Choroid plexus epithelial cell (primary cell): ENCODE measurements around the gene MICALL1.
A peak's percentile ranks its signal among the peaks of the same experiment; 100 is the strongest.

Experiments used
- DNase-seq: peaks from one replicate; pipeline ENCODE4 v3.0.0-alpha.2; 2010; ENCODE audit warnings: low read depth
- H3K4me3 ChIP-seq: 2 replicates; pipeline ENCODE4 v1.5.1; 2011; ENCODE audit warnings: low read depth, mild to moderate bottlenecking, control low read depth, low read length, moderate library complexity
- TF ChIP-seq, protein P1 (sequence below): conservative IDR thresholded peaks from 2 replicates; pipeline ENCODE4 v1.5.1; 2011; ENCODE audit warnings: low read depth, mild to moderate bottlenecking, control low read depth, inconsistent platforms, low read length, moderate library complexity

The MICALL1 gene

DNA sequence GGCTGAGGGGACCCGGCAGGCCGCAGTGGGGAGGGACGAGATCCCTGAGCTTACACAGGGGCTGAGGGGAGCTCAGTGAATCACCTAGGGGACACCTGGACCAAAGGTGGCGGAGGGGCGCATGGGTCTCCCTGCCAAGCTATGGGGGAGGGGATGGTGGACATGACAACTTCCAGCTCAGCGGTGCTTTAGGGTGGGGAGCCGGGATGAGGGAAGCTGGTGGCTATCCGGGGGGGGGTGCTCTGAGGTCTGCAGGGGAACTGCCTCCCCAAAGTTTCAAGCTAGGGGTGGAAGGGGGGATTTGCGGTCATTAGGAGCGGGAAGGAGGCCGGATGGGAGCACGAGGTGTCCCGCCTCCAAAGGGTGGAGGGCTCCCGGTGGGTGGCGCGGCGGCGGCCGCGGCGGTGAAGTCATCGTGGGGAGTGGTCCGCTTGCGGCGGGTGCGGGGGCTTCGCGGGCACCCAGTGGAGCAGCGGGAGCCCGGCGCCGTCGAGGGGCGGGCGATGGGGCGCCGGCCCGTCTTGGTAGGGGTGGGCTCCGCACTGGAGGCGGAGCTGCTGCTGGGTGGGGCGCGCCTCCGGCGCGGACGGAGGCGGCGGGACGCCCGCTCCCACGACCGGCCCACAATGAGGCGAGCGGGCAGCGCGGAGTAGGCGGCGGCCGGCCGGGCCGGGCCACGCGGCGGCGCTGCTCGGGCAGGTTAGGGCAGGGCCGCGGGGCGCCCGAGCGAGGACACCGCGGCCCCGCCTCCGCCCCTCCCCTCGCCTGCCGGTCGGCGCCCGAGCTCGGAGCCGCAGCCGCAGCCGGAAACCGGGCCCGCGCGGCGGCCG, at the start of gene MICALL1:
Gene MICALL1 (plus strand): TSS at position 764 of the 830 bp plus-strand sequence. CDS start 126 bp downstream, outside the sequence.
- TF ChIP-seq, protein P1, sequence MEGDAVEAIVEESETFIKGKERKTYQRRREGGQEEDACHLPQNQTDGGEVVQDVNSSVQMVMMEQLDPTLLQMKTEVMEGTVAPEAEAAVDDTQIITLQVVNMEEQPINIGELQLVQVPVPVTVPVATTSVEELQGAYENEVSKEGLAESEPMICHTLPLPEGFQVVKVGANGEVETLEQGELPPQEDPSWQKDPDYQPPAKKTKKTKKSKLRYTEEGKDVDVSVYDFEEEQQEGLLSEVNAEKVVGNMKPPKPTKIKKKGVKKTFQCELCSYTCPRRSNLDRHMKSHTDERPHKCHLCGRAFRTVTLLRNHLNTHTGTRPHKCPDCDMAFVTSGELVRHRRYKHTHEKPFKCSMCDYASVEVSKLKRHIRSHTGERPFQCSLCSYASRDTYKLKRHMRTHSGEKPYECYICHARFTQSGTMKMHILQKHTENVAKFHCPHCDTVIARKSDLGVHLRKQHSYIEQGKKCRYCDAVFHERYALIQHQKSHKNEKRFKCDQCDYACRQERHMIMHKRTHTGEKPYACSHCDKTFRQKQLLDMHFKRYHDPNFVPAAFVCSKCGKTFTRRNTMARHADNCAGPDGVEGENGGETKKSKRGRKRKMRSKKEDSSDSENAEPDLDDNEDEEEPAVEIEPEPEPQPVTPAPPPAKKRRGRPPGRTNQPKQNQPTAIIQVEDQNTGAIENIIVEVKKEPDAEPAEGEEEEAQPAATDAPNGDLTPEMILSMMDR: no peak

GRCh38 chr22:37860796-37861421, 45.2 kb upstream of the MICALL1 start:
- DNase-seq: no peak
- no peak overlapping the region for H3K4me3 ChIP-seq
- TF ChIP-seq, protein P1: no peak

More for the DNA sequence above, at the start of gene MICALL1:
- H3K4me3 ChIP-seq: peak within 1 kb of the TSS; percentile 68
- DNase-seq: peak; percentile 73

- DNase-seq: no peak
- TF ChIP-seq, protein P1: no peak
These were observed 43.3 kb upstream of the MICALL1 start for GRCh38 chr22:37862570-37863325.

DNA sequence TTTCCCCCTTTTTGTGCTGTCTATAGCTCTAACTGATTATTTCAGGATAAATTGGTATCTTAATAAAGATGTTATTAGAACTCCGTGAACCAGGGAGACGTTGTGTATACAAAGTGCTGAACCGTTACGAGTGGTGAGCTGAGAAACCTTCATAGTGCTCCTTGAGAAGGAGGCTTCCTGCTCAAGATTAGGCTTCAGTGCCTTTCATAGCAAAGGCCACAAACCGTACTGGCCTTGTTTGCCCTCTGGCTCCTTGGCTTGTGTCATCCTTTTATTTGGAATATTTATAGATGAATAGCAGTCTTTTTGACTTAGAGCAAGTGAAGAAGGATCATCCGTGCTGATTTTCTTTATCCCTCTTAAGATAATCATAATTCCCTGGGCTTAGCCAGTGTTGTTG, 40.6 kb upstream of the MICALL1 start:
- TF ChIP-seq, protein P1: no peak
- H3K4me3 ChIP-seq: no peak overlapping the region
- no peak for DNase-seq

More at GRCh38 chr22:37862570-37863325, 43.3 kb upstream of the MICALL1 start:
- no peak overlapping the region for H3K4me3 ChIP-seq

- peak; percentile 50 for DNase-seq
- no peak overlapping the region for H3K4me3 ChIP-seq
- TF ChIP-seq, protein P1: no peak
These were observed 35.8 kb upstream of the MICALL1 start for GRCh38 chr22:37870273-37870672.

DNA sequence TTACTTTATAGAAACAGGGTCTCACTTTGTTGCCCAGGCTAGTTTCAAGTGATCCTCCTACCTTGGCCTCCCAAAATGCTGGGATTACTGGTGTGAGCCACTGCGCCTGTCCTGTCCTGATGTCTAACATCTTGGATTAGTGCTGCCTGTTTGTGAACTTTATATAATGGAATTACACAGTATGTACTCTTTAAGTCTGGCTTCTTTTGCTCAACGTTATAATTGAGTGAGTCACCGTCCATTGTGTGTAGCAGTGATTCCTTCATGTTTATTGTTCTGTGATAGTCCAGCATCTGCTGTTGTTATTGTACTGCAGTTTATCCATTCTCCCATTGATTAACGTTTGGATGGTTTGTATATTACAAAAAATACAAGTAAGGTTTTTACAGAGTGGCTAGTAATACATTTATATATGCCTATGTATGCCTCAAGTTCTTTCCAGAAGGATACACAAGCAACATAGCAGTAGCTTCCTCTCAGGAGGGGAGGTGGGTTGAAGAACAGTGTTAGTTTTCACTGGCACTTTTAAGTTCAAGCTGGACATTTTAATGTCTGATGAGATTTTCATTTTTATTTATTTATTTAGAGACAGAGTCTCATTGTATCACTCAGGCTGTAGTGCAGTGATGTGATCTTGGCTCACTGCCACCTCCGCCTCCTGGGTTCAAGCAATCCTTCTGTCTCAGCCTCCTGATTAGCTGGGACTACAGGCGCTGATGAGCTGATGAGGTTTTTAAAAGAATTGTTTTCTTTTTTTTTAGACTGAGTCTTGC, 25.2 kb upstream of the MICALL1 start:
- no peak overlapping the region for H3K4me3 ChIP-seq
- DNase-seq: peak; percentile 69
- TF ChIP-seq, protein P1: no peak
